Urinary bladder (tissue), 4 donors: ENCODE data around the gene TRIM49C. TPM values are rescaled to one million over a fixed set of nuclear protein-coding genes. Genes with fewer than 3 reads are reported as not detected.
"Not testable (repeated sequence)": the region's sequence is repeated elsewhere in the genome, so short reads cannot be mapped to it uniquely, and the experiment has no call there.

ENCODE experiments used
- DNase-seq: peaks from one replicate; pipeline ENCODE4 v3.0.0-alpha.2; 2015; ENCODE audit errors: extremely low spot score
- H3K27ac ChIP-seq: one replicate; pipeline ENCODE4 v1.5.1; 2013; ENCODE audit warnings: low read depth, mild to moderate bottlenecking, moderate library complexity
- H3K36me3 ChIP-seq: one replicate; pipeline ENCODE4 v1.6.1; 2013; ENCODE audit warnings: mild to moderate bottlenecking, moderate library complexity; ENCODE audit not compliant: insufficient read depth
- H3K4me1 ChIP-seq: one replicate; pipeline ENCODE4 v1.6.1; 2013; ENCODE audit warnings: mild to moderate bottlenecking, moderate library complexity; ENCODE audit not compliant: insufficient read depth
- H3K4me3 ChIP-seq: one replicate; pipeline ENCODE4 v1.5.1; 2013; ENCODE audit warnings: low read depth, low read length
- WGBS: extraction: QIAGEN DNeasy Blood & Tissue Kit; methylation state at CpG from one replicate; pipeline ENCODE4 v1.1.7; 2013; 5-methylcytosine and 5-hydroxymethylcytosine counted together
- polyA plus RNA-seq: library from polyadenylated mRNA; stranded (reverse); fragments of 200-250 nt; gene quantifications from one replicate; pipeline ENCODE4 v1.2.3, GENCODE V29; 2013
- small RNA-seq: library from RNA; depleted of rRNA; stranded (forward); fragments of <200 nt; gene quantifications from one replicate; pipeline ENCODE3, GENCODE V24; 2014
- total RNA-seq: library from RNA; depleted of rRNA; stranded (reverse); fragments of >200 nt; gene quantifications from one replicate; pipeline ENCODE4 v1.2.3, GENCODE V29; 2014
- donor health status: healthy with polysubstance abuse.
- donor health status: healthy.

Gene TRIM49C
- total RNA-seq (not detected), polyA plus RNA-seq (not detected)

- H3K27ac ChIP-seq, DNase-seq, H3K36me3 ChIP-seq, H3K4me3 ChIP-seq, H3K4me1 ChIP-seq: not testable (repeated sequence)
- WGBS = 95% methylated on average over 1 of the region's 2 CpGs
Observed at GRCh38 chr11:90030806-90031205, at the start of gene TRIM49C. Gene TRIM49C, plus strand, starts transcription at chr11:90031106. Its CDS starts 4,106 bp downstream, at chr11:90035212.

GRCh38 chr11:90024184-90024583 lies 6.7 kb upstream of the TRIM49C start:
- not testable (repeated sequence) for H3K4me1 ChIP-seq, H3K27ac ChIP-seq, H3K4me3 ChIP-seq, DNase-seq, H3K36me3 ChIP-seq
- WGBS = 71% methylated on average over 2 of the region's 3 CpGs

GRCh38 chr11:90051591-90052209 lies 20.8 kb downstream of the TRIM49C start:
- WGBS = 32% methylated on average over 29 of the region's 41 CpGs
- H3K36me3 ChIP-seq, DNase-seq, H3K27ac ChIP-seq, H3K4me3 ChIP-seq, H3K4me1 ChIP-seq: not testable (repeated sequence)

GRCh38 chr11:90052311-90052710 lies 21.4 kb downstream of the TRIM49C start:
- H3K4me3 ChIP-seq, H3K36me3 ChIP-seq, H3K4me1 ChIP-seq, H3K27ac ChIP-seq, DNase-seq: not testable (repeated sequence)
- 0% methylated on average over 15 of the region's 33 CpGs for WGBS

GRCh38 chr11:90053545-90053944 lies 22.6 kb downstream of the TRIM49C start:
- not testable (repeated sequence) for H3K36me3 ChIP-seq, H3K4me3 ChIP-seq, H3K27ac ChIP-seq, DNase-seq, H3K4me1 ChIP-seq
- WGBS = 15% methylated on average over 13 of the region's 28 CpGs

GRCh38 chr11:90085650-90086049 lies 54.7 kb downstream of the TRIM49C start, which contains the start of gene UBTFL1:
Gene UBTFL1, plus strand, starts transcription at chr11:90085950. Its CDS starts 0 bp downstream, at chr11:90085950.
- not testable (repeated sequence) for H3K4me1 ChIP-seq, H3K36me3 ChIP-seq, H3K27ac ChIP-seq, DNase-seq, H3K4me3 ChIP-seq
- WGBS = 74% methylated on average over 3 of the region's 3 CpGs

GRCh38 chr11:90088731-90089130 lies 57.8 kb downstream of the TRIM49C start:
- H3K27ac ChIP-seq, H3K4me3 ChIP-seq, H3K36me3 ChIP-seq, DNase-seq, H3K4me1 ChIP-seq: not testable (repeated sequence)
- WGBS = 44% methylated on average over 2 of the region's 2 CpGs

Small RNA genes lying within 50 kb of the gene (small RNA-seq; reads per million reads assigned to genes)
- gene AP000827.1 = not detected

Other genes with a start within 250 kb of the TRIM49C start
- not detected for gene TRIM49, start 222.5 kb upstream of the TRIM49C start, total RNA-seq
- gene TRIM49, start 222.5 kb upstream of the TRIM49C start, polyA plus RNA-seq = not detected
- gene TRIM64B, start 152.6 kb upstream of the TRIM49C start, total RNA-seq = not detected
- not detected for gene TRIM64B, start 152.6 kb upstream of the TRIM49C start, polyA plus RNA-seq
- gene TRIM49D1, start 108.9 kb upstream of the TRIM49C start, total RNA-seq = not detected
- not detected for gene TRIM49D1, start 108.9 kb upstream of the TRIM49C start, polyA plus RNA-seq
- not detected for gene TRIM49D2, start 107.0 kb upstream of the TRIM49C start, total RNA-seq
- not detected for gene TRIM49D2, start 107.0 kb upstream of the TRIM49C start, polyA plus RNA-seq
- gene TRIM64, start 65.1 kb upstream of the TRIM49C start, total RNA-seq = not detected
- not detected for gene TRIM64, start 65.1 kb upstream of the TRIM49C start, polyA plus RNA-seq
- gene UBTFL1, start 54.8 kb downstream of the TRIM49C start, total RNA-seq = not detected
- gene UBTFL1, start 54.8 kb downstream of the TRIM49C start, polyA plus RNA-seq = not detected
- gene NAALAD2, start 103.6 kb downstream of the TRIM49C start, total RNA-seq = 49.1 TPM
- 1.7 TPM for gene NAALAD2, start 103.6 kb downstream of the TRIM49C start, polyA plus RNA-seq
- gene CHORDC1, start 191.9 kb downstream of the TRIM49C start, total RNA-seq = 50.1 TPM
- gene CHORDC1, start 191.9 kb downstream of the TRIM49C start, polyA plus RNA-seq = 24.0 TPM